Measurements from ENCODE around the gene LPP.

DNA sequence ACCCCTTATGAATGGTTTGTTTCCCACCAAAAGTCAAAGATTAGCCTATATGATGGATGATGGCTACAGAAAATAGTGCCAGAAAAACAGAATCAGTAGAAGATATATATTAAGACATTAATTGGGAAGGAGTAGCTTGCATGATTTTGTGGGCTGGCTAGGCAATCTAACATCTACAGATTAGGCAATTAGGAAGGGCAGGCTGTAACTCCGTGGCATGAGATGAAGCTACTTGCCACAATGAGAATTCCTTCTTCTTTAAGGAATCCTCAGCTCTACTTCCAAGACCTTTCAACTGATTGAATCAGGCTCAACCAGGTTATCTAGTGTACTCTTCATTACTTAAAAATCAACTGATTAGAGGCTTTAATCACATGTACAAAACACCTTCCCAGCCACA is 426.7 kb downstream of the LPP start:
- no peak for TF ChIP-seq EZH2 (IDR thresholded peaks at IDR 0.05; ENCODE audit: borderline replicate concordance, low read depth, low read length, severe bottlenecking)
- TF ChIP-seq CTCF (IDR thresholded peaks at IDR 0.05; ENCODE audit: borderline replicate concordance, extremely low read depth, low read length, poor library complexity, severe bottlenecking) = no peak

Data from DND-41 (cell line).